MM.1S (cell line): ENCODE measurements around the gene INPP5D.

Source experiments
- DNase-seq: peaks from one replicate; pipeline ENCODE4 v3.0.0-alpha.2; 2015
- H2AFZ ChIP-seq: fragments of 300-600 bp; sonication (generic); 2 replicates; pipeline ENCODE4 v1.6.0; 2016; ENCODE audit warnings: antibody characterized with exemption, low read length
- H3F3A ChIP-seq: fragments of 300-600 bp; sonication (generic); 2 replicates; pipeline ENCODE4 v1.6.1; 2016; ENCODE audit warnings: mild to moderate bottlenecking, antibody characterized with exemption, low read length, moderate library complexity, mixed read lengths; ENCODE audit not compliant: insufficient read depth
- H3K27ac ChIP-seq: fragments of 300-600 bp; sonication (generic); 2 replicates; pipeline ENCODE4 v1.5.1; 2016; ENCODE audit warnings: mild to moderate bottlenecking, low read length
- H3K27me3 ChIP-seq: fragments of 300-600 bp; sonication (generic); replicated peaks from 2 replicates; pipeline ENCODE4 v1.6.0; 2016; ENCODE audit warnings: low read length; ENCODE audit not compliant: insufficient read depth
- H3K36me3 ChIP-seq: fragments of 300-600 bp; sonication (generic); replicated peaks from 2 replicates; pipeline ENCODE4 v1.6.1; 2016; ENCODE audit warnings: mild to moderate bottlenecking, low read length, mixed read lengths; ENCODE audit not compliant: insufficient read depth
- H3K4me1 ChIP-seq: fragments of 300-600 bp; sonication (generic); 2 replicates; pipeline ENCODE4 v1.6.1; 2016; ENCODE audit warnings: low read length, mixed read lengths
- H3K4me2 ChIP-seq: fragments of 300-600 bp; sonication (generic); 2 replicates; pipeline ENCODE4 v1.6.0; 2016; ENCODE audit warnings: low read depth, low read length
- H3K4me3 ChIP-seq: fragments of 300-600 bp; sonication (generic); 2 replicates; pipeline ENCODE4 v1.5.1; 2016; ENCODE audit warnings: low read length, mixed read lengths
- H3K79me2 ChIP-seq: fragments of 300-600 bp; sonication (generic); 2 replicates; pipeline ENCODE4 v1.6.1; 2016; ENCODE audit warnings: mixed run types, low read length, mixed read lengths
- H3K9ac ChIP-seq: fragments of 300-600 bp; sonication (generic); 2 replicates; pipeline ENCODE4 v1.6.1; 2016; ENCODE audit warnings: low read length, mixed read lengths
- H3K9me2 ChIP-seq: fragments of 300-600 bp; sonication (generic); replicated peaks from 2 replicates; pipeline ENCODE4 v1.6.1; 2016; ENCODE audit warnings: mild to moderate bottlenecking, low read length, mixed read lengths; ENCODE audit not compliant: insufficient read depth
- H3K9me3 ChIP-seq: fragments of 300-600 bp; sonication (generic); replicated peaks from 2 replicates; pipeline ENCODE4 v1.6.1; 2016; ENCODE audit warnings: mild to moderate bottlenecking, low read length, mixed read lengths; ENCODE audit not compliant: insufficient read depth
- H4K20me1 ChIP-seq: fragments of 300-600 bp; sonication (generic); 2 replicates; pipeline ENCODE4 v1.6.1; 2016; ENCODE audit warnings: mild to moderate bottlenecking, low read length, moderate library complexity, mixed read lengths; ENCODE audit not compliant: insufficient read depth
- EZH2 ChIP-seq: fragments of 300-600 bp; sonication (generic); optimal IDR thresholded peaks from 2 replicates; pipeline ENCODE3; 2017; ENCODE audit warnings: low read depth, mild to moderate bottlenecking, antibody characterized with exemption, low read length, mixed read lengths
- EZH2phosphoT487 ChIP-seq: fragments of 300-600 bp; sonication (generic); IDR thresholded peaks from 2 replicates; pipeline ENCODE4 v1.6.1; 2018; ENCODE audit warnings: antibody characterized with exemption, low read length
- TF ChIP-seq, protein P1 (sequence below): fragments of 300-600 bp; sonication (generic); IDR thresholded peaks from 2 replicates; pipeline ENCODE4 v1.5.1; 2016; ENCODE audit warnings: antibody characterized with exemption, low read length, mixed read lengths

INPP5D gene

DNA sequence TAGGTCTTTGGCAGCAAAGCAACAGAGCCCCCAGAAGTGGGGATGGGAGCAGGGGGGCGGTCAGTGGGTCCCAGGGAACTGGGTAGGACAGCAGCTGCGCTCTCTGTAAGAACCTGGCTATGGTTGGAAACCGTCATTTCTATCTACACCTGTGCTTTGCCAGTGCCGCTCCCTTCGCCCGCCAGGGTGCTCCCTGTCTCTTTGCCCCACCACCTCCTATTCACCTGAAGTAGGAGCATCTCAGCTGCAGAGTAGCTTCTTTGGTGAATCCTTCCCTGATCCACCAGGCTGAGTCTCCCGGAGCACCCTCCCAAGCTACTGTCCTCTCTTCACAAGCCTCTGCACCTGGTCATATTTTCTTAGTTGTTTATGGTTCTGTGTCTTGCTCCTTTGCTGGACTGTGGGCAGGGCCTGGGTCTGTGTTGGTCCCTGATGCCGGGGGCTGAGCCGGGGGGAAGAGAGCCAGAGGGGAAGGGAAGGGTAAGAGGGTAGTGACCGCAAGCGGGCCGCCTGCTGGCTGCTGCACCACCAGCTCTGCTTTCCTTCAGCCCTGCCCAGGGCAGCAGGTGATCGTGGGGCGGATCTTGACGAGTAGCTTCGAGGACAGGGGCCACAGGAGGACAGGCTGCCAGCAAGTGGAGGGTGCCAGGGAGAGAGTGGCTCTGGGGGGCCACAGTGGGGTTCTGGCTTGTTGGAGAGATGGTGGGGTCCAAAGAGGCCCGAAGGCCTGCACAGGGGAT is 45.2 kb downstream of the INPP5D start:
- no peak for DNase-seq
- no peak overlapping the region for H3K27ac ChIP-seq
- no peaks in the 10 kb centered on the region for H4K20me1 ChIP-seq
- H3K9ac ChIP-seq: no peak overlapping the region
- no peak overlapping the region for H2AFZ ChIP-seq
- peaks cover 3% of the 10 kb centered on the region; the same call in 1 of the 2 replicates for H3F3A ChIP-seq
- no peaks in the 10 kb centered on the region for H3K27me3 ChIP-seq
- no peaks in the 10 kb centered on the region for H3K9me3 ChIP-seq
- no peak overlapping the region for H3K4me2 ChIP-seq
- no peaks in the 10 kb centered on the region for H3K9me2 ChIP-seq
- TF ChIP-seq EZH2 (no peak), EZH2phosphoT487 (no peak)
- TF ChIP-seq, protein P1, sequence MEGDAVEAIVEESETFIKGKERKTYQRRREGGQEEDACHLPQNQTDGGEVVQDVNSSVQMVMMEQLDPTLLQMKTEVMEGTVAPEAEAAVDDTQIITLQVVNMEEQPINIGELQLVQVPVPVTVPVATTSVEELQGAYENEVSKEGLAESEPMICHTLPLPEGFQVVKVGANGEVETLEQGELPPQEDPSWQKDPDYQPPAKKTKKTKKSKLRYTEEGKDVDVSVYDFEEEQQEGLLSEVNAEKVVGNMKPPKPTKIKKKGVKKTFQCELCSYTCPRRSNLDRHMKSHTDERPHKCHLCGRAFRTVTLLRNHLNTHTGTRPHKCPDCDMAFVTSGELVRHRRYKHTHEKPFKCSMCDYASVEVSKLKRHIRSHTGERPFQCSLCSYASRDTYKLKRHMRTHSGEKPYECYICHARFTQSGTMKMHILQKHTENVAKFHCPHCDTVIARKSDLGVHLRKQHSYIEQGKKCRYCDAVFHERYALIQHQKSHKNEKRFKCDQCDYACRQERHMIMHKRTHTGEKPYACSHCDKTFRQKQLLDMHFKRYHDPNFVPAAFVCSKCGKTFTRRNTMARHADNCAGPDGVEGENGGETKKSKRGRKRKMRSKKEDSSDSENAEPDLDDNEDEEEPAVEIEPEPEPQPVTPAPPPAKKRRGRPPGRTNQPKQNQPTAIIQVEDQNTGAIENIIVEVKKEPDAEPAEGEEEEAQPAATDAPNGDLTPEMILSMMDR: no peak
- H3K4me1 ChIP-seq: peaks cover 9% of the 10 kb centered on the region
- peaks cover 44% of the 10 kb centered on the region for H3K79me2 ChIP-seq
- no peak overlapping the region for H3K4me3 ChIP-seq
- H3K36me3 ChIP-seq: no peaks in the 10 kb centered on the region

- Histone ChIP-seq H3F3A (no peaks in the 10 kb centered on the region), H3K36me3 (no peaks in the 10 kb centered on the region), H3K9me3 (no peaks in the 10 kb centered on the region), H3K27ac (no peak overlapping the region), H3K79me2 (peaks cover 43% of the 10 kb centered on the region), H3K4me1 (peaks cover 3% of the 10 kb centered on the region), H4K20me1 (no peaks in the 10 kb centered on the region), H3K9ac (no peak overlapping the region), H3K4me3 (no peak overlapping the region), H3K4me2 (no peak overlapping the region), H3K9me2 (no peaks in the 10 kb centered on the region), H2AFZ (no peak overlapping the region), H3K27me3 (no peaks in the 10 kb centered on the region)
- DNase-seq: no peak
- TF ChIP-seq, protein P1: no peak
- TF ChIP-seq EZH2: no peak
- no peak for TF ChIP-seq EZH2phosphoT487
Measured at GRCh38 chr2:233105930-233106329, 45.8 kb downstream of the INPP5D start.

DNA sequence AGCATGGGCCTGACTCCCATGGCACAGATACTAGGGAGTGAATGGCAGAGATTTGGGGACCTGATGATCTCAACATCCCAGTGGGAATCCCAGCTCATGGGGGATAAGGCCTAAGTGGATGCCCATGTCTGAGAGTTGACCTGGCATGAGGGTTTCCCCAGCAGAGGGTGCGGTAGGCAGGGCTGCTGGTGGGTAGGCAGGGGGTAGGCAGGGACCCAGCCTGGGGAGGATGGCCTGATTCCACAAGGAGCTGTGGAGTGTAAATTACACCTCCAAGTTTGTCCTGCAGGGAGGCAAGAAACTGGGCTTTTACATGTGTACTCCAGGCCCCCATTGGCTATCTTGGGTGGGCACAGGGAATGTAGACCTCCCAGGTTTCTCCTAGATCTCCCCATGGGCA is 46.9 kb downstream of the INPP5D start:
- H3K9ac ChIP-seq: no peak overlapping the region
- no peaks in the 10 kb centered on the region for H3K36me3 ChIP-seq
- no peaks in the 10 kb centered on the region for H4K20me1 ChIP-seq

More for the DNA sequence above, 46.9 kb downstream of the INPP5D start:
- Histone ChIP-seq H3K4me2 (no peak overlapping the region), H3K4me3 (no peak overlapping the region), H3K27me3 (no peaks in the 10 kb centered on the region), H3K79me2 (peaks cover 37% of the 10 kb centered on the region), H3K4me1 (no peaks in the 10 kb centered on the region), H2AFZ (no peak overlapping the region), H3K9me2 (no peaks in the 10 kb centered on the region), H3F3A (no peaks in the 10 kb centered on the region), H3K9me3 (no peaks in the 10 kb centered on the region), H3K27ac (no peak overlapping the region)
- no peak for DNase-seq
- TF ChIP-seq EZH2: no peak
- TF ChIP-seq, protein P1: no peak
- no peak for TF ChIP-seq EZH2phosphoT487
